Esophagus (tissue), 2 donors: Measurements from ENCODE around the gene FOXN3. TPM values are rescaled to one million over a fixed set of nuclear protein-coding genes. Genes with fewer than 3 reads are reported as not detected.
"Not testable (repeated sequence)": the region's sequence is repeated elsewhere in the genome, so short reads cannot be mapped to it uniquely, and the experiment has no call there.

ENCODE experiments used
- H3K27ac ChIP-seq, 2 donors: one replicate each; pipeline ENCODE4 v1.5.1; 2013; ENCODE audit warnings: low read depth in 2 of 2, mild to moderate bottlenecking in 2 of 2, inconsistent platforms in 1 of 2, low read length in 1 of 2, moderate library complexity in 1 of 2
- H3K27me3 ChIP-seq, 2 donors: one replicate each; pipeline ENCODE4 v1.6.1; 2013; ENCODE audit warnings: low read length in 2 of 2, control low read depth in 1 of 2, mild to moderate bottlenecking in 1 of 2; ENCODE audit not compliant: insufficient read depth in 2 of 2, control insufficient read depth in 1 of 2
- H3K36me3 ChIP-seq, 2 donors: one replicate each; pipeline ENCODE4 v1.6.1; 2013; ENCODE audit warnings: low read length in 1 of 2; ENCODE audit not compliant: control insufficient read depth in 2 of 2, insufficient read depth in 2 of 2
- H3K4me1 ChIP-seq, 2 donors: one replicate each; pipeline ENCODE4 v1.6.1; 2013; ENCODE audit warnings: low read length in 1 of 2; ENCODE audit not compliant: control insufficient read depth in 2 of 2, insufficient read depth in 2 of 2
- H3K4me3 ChIP-seq, 2 donors: one replicate each; pipeline ENCODE4 v1.5.1; 2013; ENCODE audit warnings: low read length in 2 of 2, mild to moderate bottlenecking in 2 of 2, low read depth in 1 of 2, moderate library complexity in 1 of 2
- H3K9me3 ChIP-seq, 2 donors: one replicate each; pipeline ENCODE4 v1.6.1; 2013; ENCODE audit warnings: mild to moderate bottlenecking in 2 of 2, low read depth in 1 of 2, low read length in 1 of 2, moderate library complexity in 1 of 2; ENCODE audit not compliant: control insufficient read depth in 2 of 2, insufficient read depth in 1 of 2
- WGBS, 2 donors: extraction: QIAGEN DNeasy Blood & Tissue Kit; methylation state at CpG; one replicate each; pipeline ENCODE4 v1.1.7; 2013; 5-methylcytosine and 5-hydroxymethylcytosine counted together
- polyA plus RNA-seq, 2 donors: library from polyadenylated mRNA; stranded (reverse); fragments of 200-250 nt; gene quantifications; one replicate each; pipeline ENCODE4 v1.2.3, GENCODE V29; 2013
- donor health status: healthy with polysubstance abuse.
- donor health status: Bipolar disorder and iron deficiency.

FOXN3 gene
- polyA plus RNA-seq, 2 donors: 10.3 to 14.1 TPM

DNA sequence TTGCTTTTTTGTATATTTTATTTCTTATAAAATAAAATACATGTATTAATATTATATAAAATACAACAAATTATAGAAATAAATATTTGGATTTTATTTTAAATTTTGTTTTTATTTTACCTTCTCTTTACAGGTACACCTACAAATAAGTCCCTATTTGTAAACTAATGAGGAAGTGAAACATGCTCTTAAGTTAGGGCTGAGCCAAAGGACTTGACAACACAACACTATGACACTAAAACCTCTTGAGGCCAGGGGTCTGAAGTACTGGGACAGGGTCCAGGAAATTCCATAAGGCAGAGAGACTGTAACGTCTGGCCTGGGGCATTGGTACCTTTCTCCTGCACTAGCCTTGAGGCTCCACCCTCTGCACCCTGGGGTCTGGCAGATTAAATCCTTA is 293.2 kb downstream of the FOXN3 start:
- H3K4me3 ChIP-seq: no peak overlapping the region
- H3K36me3 ChIP-seq: no peaks in the 10 kb centered on the region
- no peaks in the 10 kb centered on the region for H3K4me1 ChIP-seq
- no peak overlapping the region for H3K27ac ChIP-seq
- peaks cover 4 to 9% of the 10 kb centered on the region in 2 donors for H3K9me3 ChIP-seq
- 50 to 63% methylated on average over 1 of the region's 1 CpG for WGBS, 2 donors
- H3K27me3 ChIP-seq: peaks cover 0 to 3% of the 10 kb centered on the region in 2 donors

DNA sequence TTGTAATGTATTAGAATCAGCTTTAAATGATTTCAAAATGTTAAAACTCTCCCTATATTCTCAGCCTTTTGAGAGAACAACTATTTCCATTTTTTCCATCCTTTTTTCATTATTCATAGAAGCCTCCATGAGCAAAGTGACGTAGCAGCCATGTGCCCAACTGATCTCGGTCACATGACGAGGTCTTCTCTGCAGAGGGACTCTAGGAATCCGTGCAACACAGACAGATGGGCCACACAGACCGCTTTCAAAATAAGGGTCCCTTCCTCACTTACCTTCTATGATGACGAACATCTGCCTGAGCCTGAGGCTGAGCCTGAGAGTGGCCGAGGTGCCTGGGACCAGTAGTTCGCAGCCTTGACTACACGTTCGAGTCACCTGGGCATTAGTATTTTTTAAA is 293.8 kb downstream of the FOXN3 start:
- peaks cover 0 to 3% of the 10 kb centered on the region in 2 donors for H3K27me3 ChIP-seq
- H3K4me1 ChIP-seq: no peaks in the 10 kb centered on the region
- no peaks in the 10 kb centered on the region for H3K36me3 ChIP-seq
- WGBS, 2 donors: 91 to 93% methylated on average over 10 of the region's 10 CpGs
- H3K27ac ChIP-seq: no peak overlapping the region
- peaks cover 4 to 9% of the 10 kb centered on the region in 2 donors for H3K9me3 ChIP-seq
- H3K4me3 ChIP-seq: no peak overlapping the region

DNA sequence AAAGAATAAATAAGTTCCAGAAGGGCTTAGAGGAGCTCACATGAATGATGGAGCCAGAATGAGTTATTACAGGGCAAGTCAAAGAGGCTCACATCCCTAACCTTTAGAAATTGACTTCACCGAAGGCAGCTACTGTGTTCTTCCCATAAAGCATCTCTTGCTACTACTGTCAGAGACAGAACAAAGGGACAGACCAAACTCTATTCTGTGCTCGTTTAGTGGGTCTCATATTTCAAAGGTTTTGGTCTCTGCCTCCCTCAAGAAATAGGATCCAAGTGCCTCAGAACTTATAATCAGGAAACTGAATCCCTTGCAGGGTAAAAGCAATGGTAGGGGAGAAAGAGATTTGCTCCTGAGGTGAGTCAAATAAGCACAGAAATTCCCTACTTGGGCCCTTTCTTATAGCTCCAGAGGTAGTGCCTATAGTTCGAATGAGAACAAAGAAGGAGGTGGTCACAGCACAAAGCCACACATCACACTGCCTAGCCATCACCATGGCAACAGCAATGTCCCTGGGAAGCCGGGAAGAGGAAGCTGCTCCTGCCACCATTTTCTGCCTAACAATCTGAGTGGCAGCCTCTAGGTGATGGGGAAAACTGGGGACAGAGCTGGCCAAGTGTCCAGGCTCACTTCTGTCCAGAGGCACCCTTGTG is 294.9 kb downstream of the FOXN3 start:
- 22 to 27% methylated on average over 4 of the region's 4 CpGs for WGBS, 2 donors
- Histone ChIP-seq H3K4me3 (no peak overlapping the region), H3K27me3 (peaks cover 0 to 3% of the 10 kb centered on the region in 2 donors)

DNA sequence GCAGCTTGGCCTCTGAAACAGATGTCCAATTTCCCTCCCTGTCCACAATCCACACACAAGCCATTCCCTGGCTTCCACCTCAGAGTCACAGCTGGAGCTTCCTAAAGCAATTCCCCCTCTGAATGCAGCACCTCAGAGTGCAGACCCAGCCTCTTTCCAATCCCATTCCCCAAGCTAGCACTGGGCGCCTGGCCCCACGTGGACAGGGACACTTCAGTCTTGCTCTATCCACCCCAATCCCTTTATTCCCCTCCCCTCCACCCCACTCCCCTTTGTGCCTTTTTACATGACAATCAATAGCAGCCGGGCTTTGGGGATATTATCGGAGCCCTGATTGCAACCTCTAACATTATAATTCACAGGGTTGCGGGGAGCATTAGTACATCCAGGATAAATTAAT is 300.0 kb downstream of the FOXN3 start:
- H3K9me3 ChIP-seq: peaks cover 4 to 9% of the 10 kb centered on the region in 2 donors
- no peak overlapping the region for H3K4me3 ChIP-seq
- no peaks in the 10 kb centered on the region for H3K4me1 ChIP-seq
- no peak overlapping the region for H3K27ac ChIP-seq
- H3K27me3 ChIP-seq: peaks cover 0 to 3% of the 10 kb centered on the region in 2 donors
- WGBS, 2 donors: 78 to 80% methylated on average over 5 of the region's 5 CpGs
- no peaks in the 10 kb centered on the region for H3K36me3 ChIP-seq

More for the DNA sequence above, 294.9 kb downstream of the FOXN3 start:
- H3K27ac ChIP-seq: no peak overlapping the region
- H3K36me3 ChIP-seq: no peaks in the 10 kb centered on the region
- no peaks in the 10 kb centered on the region for H3K4me1 ChIP-seq
- H3K9me3 ChIP-seq: peaks cover 4 to 9% of the 10 kb centered on the region in 2 donors

DNA sequence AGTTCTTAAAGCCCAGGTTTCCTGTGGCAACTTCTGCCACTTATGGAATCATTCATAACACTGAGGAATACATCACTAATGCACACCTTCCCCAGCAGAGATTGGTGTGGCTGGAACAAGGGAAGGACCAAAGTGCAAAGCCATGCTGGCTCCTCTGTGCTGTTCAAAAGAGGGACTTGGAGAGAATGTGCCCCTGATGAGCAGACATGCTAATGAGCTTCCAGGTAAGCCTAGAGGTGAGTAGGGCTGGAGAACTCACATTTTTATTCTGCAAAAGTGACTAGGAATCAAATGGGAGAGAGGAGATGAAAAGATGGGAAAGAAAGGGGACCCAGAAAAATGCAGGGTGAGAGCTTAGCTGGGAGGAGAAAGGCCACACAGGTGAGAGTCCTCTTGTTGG is 302.9 kb downstream of the FOXN3 start:
- Histone ChIP-seq H3K27me3 (peaks cover 0 to 2% of the 10 kb centered on the region in 2 donors), H3K4me1 (no peaks in the 10 kb centered on the region), H3K9me3 (peaks cover 0 to under 1% of the 10 kb centered on the region in 2 donors), H3K4me3 (no peak overlapping the region), H3K27ac (no peak overlapping the region), H3K36me3 (no peaks in the 10 kb centered on the region)

DNA sequence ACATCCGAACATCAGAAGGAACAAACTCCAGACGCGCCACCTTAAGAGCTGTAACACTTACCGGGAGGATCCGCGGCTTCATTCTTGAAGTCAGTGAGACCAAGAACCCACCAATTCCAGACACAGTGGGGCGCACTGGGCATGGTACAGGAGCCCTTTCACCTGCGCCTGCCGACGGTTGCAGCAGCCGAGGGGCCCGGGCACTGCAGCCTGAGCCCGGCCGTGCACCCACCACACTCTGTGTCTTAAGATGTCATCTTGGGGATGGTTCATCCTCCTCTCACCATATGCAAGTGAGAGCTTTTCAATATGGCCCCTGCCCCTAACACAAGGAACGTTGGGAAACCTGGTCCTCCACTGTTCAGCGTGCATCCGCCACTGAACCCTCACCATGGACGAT is 304.3 kb downstream of the FOXN3 start:
- Histone ChIP-seq H3K4me1 (no peaks in the 10 kb centered on the region), H3K9me3 (no peaks in the 10 kb centered on the region), H3K27ac (no peak overlapping the region), H3K36me3 (no peaks in the 10 kb centered on the region), H3K4me3 (no peak overlapping the region), H3K27me3 (no peaks in the 10 kb centered on the region)
- 94 to 96% methylated on average over 18 of the region's 18 CpGs for WGBS, 2 donors

DNA sequence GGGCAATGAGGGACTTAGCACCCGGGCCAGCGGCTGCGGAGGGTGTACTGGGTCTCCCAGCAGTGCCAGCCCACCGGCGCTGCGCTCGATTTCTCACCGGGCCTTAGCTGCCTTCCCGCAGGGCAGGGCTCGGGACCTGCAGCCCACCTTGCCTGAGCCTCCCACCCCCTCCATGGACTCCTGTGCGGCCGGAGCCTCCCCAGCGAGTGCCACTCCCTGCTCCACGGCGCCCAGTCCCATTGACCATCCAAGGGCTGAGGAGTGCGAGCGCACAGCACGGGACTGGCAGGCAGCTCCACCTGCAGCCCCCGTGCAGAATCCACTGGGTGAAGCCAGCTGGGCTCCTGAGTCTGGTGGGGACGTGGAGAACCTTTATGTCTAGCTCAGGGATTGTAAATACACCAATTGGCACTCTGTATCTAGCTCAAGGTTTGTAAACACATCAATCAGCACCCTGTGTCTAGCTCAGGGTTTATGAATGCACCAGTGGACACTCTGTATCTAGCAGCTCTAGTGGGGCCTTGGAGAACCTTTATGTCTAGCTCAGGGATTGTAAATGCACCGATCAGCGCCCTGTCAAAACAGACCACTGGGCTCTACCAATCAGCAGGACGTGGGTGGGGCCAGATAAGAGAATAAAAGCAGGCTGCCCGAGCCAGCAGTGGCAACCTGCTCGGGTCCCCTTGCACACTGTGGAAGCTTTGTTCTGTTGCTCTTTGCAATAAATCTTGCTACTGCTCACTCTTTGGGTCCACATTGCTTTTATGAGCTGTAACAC is 305.1 kb downstream of the FOXN3 start:
- not testable (repeated sequence) for H3K27ac ChIP-seq, H3K27me3 ChIP-seq

DNA sequence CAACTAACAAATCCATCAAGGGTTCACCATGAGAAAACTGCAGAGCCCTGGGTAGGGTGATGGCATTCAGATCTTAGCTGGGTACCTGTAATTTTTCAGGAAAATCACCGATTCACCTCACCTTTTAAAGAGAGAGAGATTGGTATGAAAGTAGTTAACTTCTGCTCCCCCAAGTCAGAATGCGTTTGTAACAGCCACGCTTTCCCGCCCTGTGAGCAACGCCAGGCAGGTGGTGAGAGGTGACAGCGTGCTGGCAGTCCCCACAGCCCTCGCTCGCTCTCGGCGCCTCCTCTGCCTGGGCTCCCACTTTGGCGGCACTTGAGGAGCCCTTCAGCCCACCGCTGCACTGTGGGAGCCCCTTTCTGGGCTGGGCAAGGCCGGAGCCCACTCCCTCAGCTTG is 305.8 kb downstream of the FOXN3 start:
- H3K9me3 ChIP-seq, H3K27ac ChIP-seq, H3K4me3 ChIP-seq, H3K27me3 ChIP-seq, H3K4me1 ChIP-seq, H3K36me3 ChIP-seq: not testable (repeated sequence)
- WGBS, 2 donors: 94 to 96% methylated on average over 10 to 13 of the region's 13 CpGs

More for the DNA sequence above, 305.1 kb downstream of the FOXN3 start:
- H3K36me3 ChIP-seq, H3K4me3 ChIP-seq, H3K9me3 ChIP-seq, H3K4me1 ChIP-seq: not testable (repeated sequence)
- WGBS, 2 donors: 80 to 86% methylated on average over 18 to 25 of the region's 25 CpGs

DNA sequence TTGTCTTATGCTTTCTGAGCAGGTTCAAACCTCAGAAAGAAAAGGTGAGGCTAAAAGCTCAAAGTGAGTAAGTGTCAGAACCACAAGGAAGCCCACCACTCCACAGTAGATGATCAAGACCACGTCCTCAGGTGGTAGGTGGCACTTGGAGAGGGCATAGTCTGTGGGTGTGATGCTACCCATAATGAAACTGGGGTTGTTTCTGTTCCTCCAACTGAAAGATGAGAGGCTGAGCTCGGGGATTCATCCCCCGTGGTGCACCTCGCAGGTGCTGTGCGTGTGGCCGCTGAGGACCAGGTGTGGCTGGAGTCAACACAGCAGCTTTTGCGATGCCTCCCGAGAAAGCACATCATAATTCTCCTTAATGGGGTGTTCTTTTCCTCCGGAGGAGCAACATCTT is 306.9 kb downstream of the FOXN3 start:
- Histone ChIP-seq H3K4me3 (no peak overlapping the region), H3K27ac (no peak overlapping the region), H3K36me3 (no peaks in the 10 kb centered on the region), H3K4me1 (no peaks in the 10 kb centered on the region), H3K27me3 (no peaks in the 10 kb centered on the region), H3K9me3 (no peaks in the 10 kb centered on the region)
- WGBS, 2 donors: 86 to 89% methylated on average over 9 of the region's 9 CpGs

DNA sequence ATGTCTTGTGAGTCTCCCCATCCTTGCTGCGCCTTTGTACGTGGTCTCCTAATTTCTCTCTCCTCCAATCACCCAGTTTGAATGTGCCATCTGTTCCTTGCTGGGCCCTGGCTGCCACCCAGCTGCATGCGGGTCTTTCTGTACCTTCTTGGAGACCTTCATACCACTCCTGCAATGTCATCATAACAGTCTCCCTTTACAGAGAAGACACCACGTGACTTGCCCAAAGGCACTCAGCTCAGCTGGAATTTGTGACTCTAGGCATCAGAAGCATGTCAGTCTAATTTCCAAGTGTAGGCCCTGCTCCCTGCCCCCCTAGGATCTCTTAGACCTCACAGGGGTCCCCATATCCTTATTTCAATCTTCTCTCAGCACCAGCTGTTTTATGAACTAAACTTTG is 308.4 kb downstream of the FOXN3 start:
- Histone ChIP-seq H3K27ac (no peak overlapping the region), H3K4me3 (no peak overlapping the region), H3K9me3 (peaks cover 0 to 5% of the 10 kb centered on the region in 2 donors), H3K27me3 (no peaks in the 10 kb centered on the region), H3K36me3 (no peaks in the 10 kb centered on the region), H3K4me1 (no peaks in the 10 kb centered on the region)
- WGBS, 2 donors: 95% methylated on average over 4 of the region's 4 CpGs
